ENCODE measurements around the gene SRP19. TPM values are rescaled to one million over a fixed set of nuclear protein-coding genes. Genes with fewer than 3 reads are reported as not detected.
A peak's percentile ranks its signal among the peaks of the same experiment; 100 is the strongest.

The SRP19 gene
- total and polyA plus RNA-seq, 2 experiments from 2014 or later = 104 to 406 TPM

- no peak overlapping the region for H3K4me3 ChIP-seq
- DNase-seq (ENCODE audit: low spot score) = peak; percentile 19
- no peaks in the 10 kb centered on the region for H3K9me3 Mint-ChIP-seq
- no peak overlapping the region for H3K4me3 Mint-ChIP-seq
- peaks cover 5% of the 10 kb centered on the region for H3K27me3 Mint-ChIP-seq (ENCODE audit: insufficient read depth, low read depth, poor library complexity)
- H3K27ac Mint-ChIP-seq = peak overlapping the region; percentile 49; the same call in 1 of the 2 replicates
- H3K79me2 ChIP-seq (replicated peaks; ENCODE audit: insufficient read depth) = no peaks in the 10 kb centered on the region; the same call in 1 of the 2 replicates
- H3F3A ChIP-seq (replicated peaks; ENCODE audit: low read depth) = no peaks in the 10 kb centered on the region
- H3K4me1 Mint-ChIP-seq = peaks cover 27% of the 10 kb centered on the region; the same call in 2 of the 3 replicates
- H3K27me3 ChIP-seq (ENCODE audit: insufficient read depth) = no peaks in the 10 kb centered on the region
- H3K9me2 ChIP-seq (ENCODE audit: insufficient read depth) = no peaks in the 10 kb centered on the region
- H3K36me3 Mint-ChIP-seq (ENCODE audit: low read depth) = peaks cover 41% of the 10 kb centered on the region; the same call in 2 of the 3 replicates
- no peaks in the 10 kb centered on the region; the same call in 1 of the 2 replicates for H3K36me3 ChIP-seq (ENCODE audit: insufficient read depth)
- H4K20me1 ChIP-seq (replicated peaks; ENCODE audit: insufficient read depth) = peaks cover 4% of the 10 kb centered on the region; the same call in 1 of the 2 replicates
- peaks cover 10% of the 10 kb centered on the region; the same call in 1 of the 2 replicates for H3K4me1 ChIP-seq (ENCODE audit: insufficient read depth)
- ATAC-seq = no peak
- TF ChIP-seq ZNF331 (CRISPR knock-in tag; IDR thresholded peaks at IDR 0.05; ENCODE audit: low read depth) (no peak), NANOG (IDR thresholded peaks at IDR 0.05; ENCODE audit: borderline replicate concordance) (no peak), STAT1 (IDR thresholded peaks at IDR 0.05; ENCODE audit: unreplicated experiment) (no peak), EZH2phosphoT487 (IDR thresholded peaks at IDR 0.05; ENCODE audit: unreplicated experiment) (no peak), ZNF114 (CRISPR knock-in tag; IDR thresholded peaks at IDR 0.05) (no peak), REST (IDR thresholded peaks at IDR 0.05; ENCODE audit: unreplicated experiment) (no peak), EZH2 (IDR thresholded peaks at IDR 0.05; ENCODE audit: low read depth, unreplicated experiment) (no peak), CTCF (conservative IDR thresholded peaks at IDR 0.05; ENCODE audit: low read depth in 2 of 2) (no peak), POLR2AphosphoS5 (IDR thresholded peaks at IDR 0.05; ENCODE audit: low read depth) (no peak), CREB1 (CRISPR knock-in tag; IDR thresholded peaks at IDR 0.05; ENCODE audit: low read depth) (no peak), JUNB (IDR thresholded peaks at IDR 0.05; ENCODE audit: unreplicated experiment) (no peak)
- TF ChIP-seq, protein P1, sequence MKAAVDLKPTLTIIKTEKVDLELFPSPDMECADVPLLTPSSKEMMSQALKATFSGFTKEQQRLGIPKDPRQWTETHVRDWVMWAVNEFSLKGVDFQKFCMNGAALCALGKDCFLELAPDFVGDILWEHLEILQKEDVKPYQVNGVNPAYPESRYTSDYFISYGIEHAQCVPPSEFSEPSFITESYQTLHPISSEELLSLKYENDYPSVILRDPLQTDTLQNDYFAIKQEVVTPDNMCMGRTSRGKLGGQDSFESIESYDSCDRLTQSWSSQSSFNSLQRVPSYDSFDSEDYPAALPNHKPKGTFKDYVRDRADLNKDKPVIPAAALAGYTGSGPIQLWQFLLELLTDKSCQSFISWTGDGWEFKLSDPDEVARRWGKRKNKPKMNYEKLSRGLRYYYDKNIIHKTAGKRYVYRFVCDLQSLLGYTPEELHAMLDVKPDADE (IDR thresholded peaks at IDR 0.05) = no peak
- TF ChIP-seq, protein P2, sequence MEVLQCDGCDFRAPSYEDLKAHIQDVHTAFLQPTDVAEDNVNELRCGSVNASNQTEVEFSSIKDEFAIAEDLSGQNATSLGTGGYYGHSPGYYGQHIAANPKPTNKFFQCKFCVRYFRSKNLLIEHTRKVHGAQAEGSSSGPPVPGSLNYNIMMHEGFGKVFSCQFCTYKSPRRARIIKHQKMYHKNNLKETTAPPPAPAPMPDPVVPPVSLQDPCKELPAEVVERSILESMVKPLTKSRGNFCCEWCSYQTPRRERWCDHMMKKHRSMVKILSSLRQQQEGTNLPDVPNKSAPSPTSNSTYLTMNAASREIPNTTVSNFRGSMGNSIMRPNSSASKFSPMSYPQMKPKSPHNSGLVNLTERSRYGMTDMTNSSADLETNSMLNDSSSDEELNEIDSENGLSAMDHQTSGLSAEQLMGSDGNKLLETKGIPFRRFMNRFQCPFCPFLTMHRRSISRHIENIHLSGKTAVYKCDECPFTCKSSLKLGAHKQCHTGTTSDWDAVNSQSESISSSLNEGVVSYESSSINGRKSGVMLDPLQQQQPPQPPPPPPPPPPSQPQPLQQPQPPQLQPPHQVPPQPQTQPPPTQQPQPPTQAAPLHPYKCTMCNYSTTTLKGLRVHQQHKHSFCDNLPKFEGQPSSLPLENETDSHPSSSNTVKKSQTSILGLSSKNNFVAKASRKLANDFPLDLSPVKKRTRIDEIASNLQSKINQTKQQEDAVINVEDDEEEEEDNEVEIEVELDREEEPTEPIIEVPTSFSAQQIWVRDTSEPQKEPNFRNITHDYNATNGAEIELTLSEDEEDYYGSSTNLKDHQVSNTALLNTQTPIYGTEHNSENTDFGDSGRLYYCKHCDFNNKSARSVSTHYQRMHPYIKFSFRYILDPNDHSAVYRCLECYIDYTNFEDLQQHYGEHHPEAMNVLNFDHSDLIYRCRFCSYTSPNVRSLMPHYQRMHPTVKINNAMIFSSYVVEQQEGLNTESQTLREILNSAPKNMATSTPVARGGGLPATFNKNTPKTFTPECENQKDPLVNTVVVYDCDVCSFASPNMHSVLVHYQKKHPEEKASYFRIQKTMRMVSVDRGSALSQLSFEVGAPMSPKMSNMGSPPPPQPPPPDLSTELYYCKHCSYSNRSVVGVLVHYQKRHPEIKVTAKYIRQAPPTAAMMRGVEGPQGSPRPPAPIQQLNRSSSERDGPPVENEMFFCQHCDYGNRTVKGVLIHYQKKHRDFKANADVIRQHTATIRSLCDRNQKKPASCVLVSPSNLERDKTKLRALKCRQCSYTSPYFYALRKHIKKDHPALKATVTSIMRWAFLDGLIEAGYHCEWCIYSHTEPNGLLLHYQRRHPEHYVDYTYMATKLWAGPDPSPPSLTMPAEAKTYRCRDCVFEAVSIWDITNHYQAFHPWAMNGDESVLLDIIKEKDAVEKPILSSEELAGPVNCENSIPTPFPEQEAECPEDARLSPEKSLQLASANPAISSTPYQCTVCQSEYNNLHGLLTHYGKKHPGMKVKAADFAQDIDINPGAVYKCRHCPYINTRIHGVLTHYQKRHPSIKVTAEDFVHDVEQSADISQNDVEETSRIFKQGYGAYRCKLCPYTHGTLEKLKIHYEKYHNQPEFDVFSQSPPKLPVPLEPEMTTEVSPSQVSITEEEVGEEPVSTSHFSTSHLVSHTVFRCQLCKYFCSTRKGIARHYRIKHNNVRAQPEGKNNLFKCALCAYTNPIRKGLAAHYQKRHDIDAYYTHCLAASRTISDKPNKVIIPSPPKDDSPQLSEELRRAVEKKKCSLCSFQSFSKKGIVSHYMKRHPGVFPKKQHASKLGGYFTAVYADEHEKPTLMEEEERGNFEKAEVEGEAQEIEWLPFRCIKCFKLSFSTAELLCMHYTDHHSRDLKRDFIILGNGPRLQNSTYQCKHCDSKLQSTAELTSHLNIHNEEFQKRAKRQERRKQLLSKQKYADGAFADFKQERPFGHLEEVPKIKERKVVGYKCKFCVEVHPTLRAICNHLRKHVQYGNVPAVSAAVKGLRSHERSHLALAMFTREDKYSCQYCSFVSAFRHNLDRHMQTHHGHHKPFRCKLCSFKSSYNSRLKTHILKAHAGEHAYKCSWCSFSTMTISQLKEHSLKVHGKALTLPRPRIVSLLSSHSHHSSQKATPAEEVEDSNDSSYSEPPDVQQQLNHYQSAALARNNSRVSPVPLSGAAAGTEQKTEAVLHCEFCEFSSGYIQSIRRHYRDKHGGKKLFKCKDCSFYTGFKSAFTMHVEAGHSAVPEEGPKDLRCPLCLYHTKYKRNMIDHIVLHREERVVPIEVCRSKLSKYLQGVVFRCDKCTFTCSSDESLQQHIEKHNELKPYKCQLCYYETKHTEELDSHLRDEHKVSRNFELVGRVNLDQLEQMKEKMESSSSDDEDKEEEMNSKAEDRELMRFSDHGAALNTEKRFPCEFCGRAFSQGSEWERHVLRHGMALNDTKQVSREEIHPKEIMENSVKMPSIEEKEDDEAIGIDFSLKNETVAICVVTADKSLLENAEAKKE (CRISPR knock-in tag; IDR thresholded peaks at IDR 0.05) = no peak
- peak overlapping the region; percentile 84 for H3K27ac ChIP-seq (ENCODE audit: low read depth)
- H3K4me2 ChIP-seq = no peak overlapping the region
- H2AFZ ChIP-seq = no peak overlapping the region
Measured at GRCh38 chr5:112878760-112879159, 17.7 kb downstream of the SRP19 start.

Measured in GM23338 (cell line).